Neural cell (in vitro differentiated cells): ENCODE data around the gene NELL2. TPM values are rescaled to one million over a fixed set of nuclear protein-coding genes. Genes with fewer than 3 reads are reported as not detected.

Experiments used
- H2AFZ ChIP-seq: fragments of 200-600, 300-800 bp; sonication (generic), shearing (Covaris generic); 2 replicates; pipeline ENCODE4 v1.6.0; 2014; ENCODE audit warnings: low read depth, mild to moderate bottlenecking, antibody characterized with exemption, low read length, moderate library complexity
- H3F3A ChIP-seq: fragments of 200-600 bp; shearing (Covaris generic); 2 replicates; pipeline ENCODE4 v1.6.1; 2016; ENCODE audit warnings: mild to moderate bottlenecking, moderate library complexity, mixed read lengths, antibody characterized with exemption, low read length; ENCODE audit not compliant: insufficient read depth, poor library complexity, severe bottlenecking
- H3K27ac ChIP-seq: fragments of 200-600, 300-800 bp; sonication (generic), shearing (Covaris generic); 2 replicates; pipeline ENCODE4 v1.5.1; 2014; ENCODE audit warnings: mild to moderate bottlenecking, low read length, moderate library complexity
- H3K27me3 ChIP-seq: fragments of 300-800, 200-600 bp; sonication (generic), shearing (Covaris generic); 2 replicates; pipeline ENCODE4 v1.6.0; 2014; ENCODE audit warnings: mild to moderate bottlenecking, low read depth, low read length, moderate library complexity; ENCODE audit not compliant: insufficient read depth
- H3K36me3 ChIP-seq: fragments of 300-800, 200-600 bp; sonication (generic), shearing (Covaris generic); 2 replicates; pipeline ENCODE4 v1.5.1; 2014; ENCODE audit warnings: mild to moderate bottlenecking, antibody characterized with exemption, low read length, moderate library complexity; ENCODE audit not compliant: insufficient read depth
- H3K4me2 ChIP-seq: fragments of 300-800, 200-600 bp; sonication (generic), shearing (Covaris generic); 2 replicates; pipeline ENCODE4 v1.6.0; 2014; ENCODE audit warnings: mild to moderate bottlenecking, low read length
- H3K4me3 ChIP-seq: fragments of 300-800, 200-600 bp; sonication (generic), shearing (Covaris generic); 2 replicates; pipeline ENCODE4 v1.5.1; 2014; ENCODE audit warnings: mild to moderate bottlenecking, low read length, moderate library complexity
- H3K79me2 ChIP-seq: fragments of 200-600 bp; shearing (Covaris generic); replicated peaks from 2 replicates; pipeline ENCODE4 v1.6.0; 2014; ENCODE audit warnings: mild to moderate bottlenecking, low read length, moderate library complexity; ENCODE audit not compliant: insufficient read depth
- H3K9ac ChIP-seq: fragments of 300-800, 200-600 bp; sonication (generic), shearing (Covaris generic); 2 replicates; pipeline ENCODE4 v1.6.1; 2016; ENCODE audit warnings: mild to moderate bottlenecking, low read length, mixed read lengths
- H3K9me2 ChIP-seq: fragments of 200-600 bp; shearing (Covaris generic); 2 replicates; pipeline ENCODE4 v1.6.1; 2016; ENCODE audit warnings: mild to moderate bottlenecking, low read length, mixed read lengths; ENCODE audit not compliant: insufficient read depth
- H3K9me3 ChIP-seq: fragments of 200-600, 300-800 bp; sonication (generic), shearing (Covaris generic); 2 replicates; pipeline ENCODE4 v1.6.1; 2016; ENCODE audit warnings: mild to moderate bottlenecking, mixed run types, low read length, moderate library complexity, mixed read lengths
- H4K20me1 ChIP-seq: fragments of 200-600 bp; shearing (Covaris generic); 2 replicates; pipeline ENCODE4 v1.6.1; 2016; ENCODE audit warnings: mild to moderate bottlenecking, mixed run types; ENCODE audit not compliant: insufficient read depth
- EP300 ChIP-seq: fragments of 450-650 bp; conservative IDR thresholded peaks from 2 replicates; pipeline ENCODE4 v1.6.1; 2014; ENCODE audit warnings: antibody characterized with exemption, mild to moderate bottlenecking, moderate library complexity; ENCODE audit not compliant: poor library complexity, severe bottlenecking
- EZH2 ChIP-seq: fragments of 200-600, 300-800 bp; shearing (Covaris generic), sonication (generic); IDR thresholded peaks from 2 replicates; pipeline ENCODE4 v1.6.1; 2014; ENCODE audit warnings: antibody characterized with exemption, low read length, borderline replicate concordance, mild to moderate bottlenecking; ENCODE audit not compliant: insufficient read depth, poor library complexity, severe bottlenecking
- MXI1 ChIP-seq: fragments of 450-650 bp; conservative IDR thresholded peaks from 2 replicates; pipeline ENCODE4 v1.6.1; 2014; ENCODE audit warnings: antibody characterized with exemption, mild to moderate bottlenecking; ENCODE audit not compliant: poor library complexity, severe bottlenecking
- POLR2AphosphoS5 ChIP-seq: IDR thresholded peaks from 2 replicates; pipeline ENCODE4 v1.6.1; 2012
- RAD21 ChIP-seq: fragments of 450-650 bp; conservative IDR thresholded peaks from 2 replicates; pipeline ENCODE4 v1.6.1; 2014; ENCODE audit warnings: antibody characterized with exemption, mild to moderate bottlenecking, moderate library complexity
- REST ChIP-seq: IDR thresholded peaks from 2 replicates; pipeline ENCODE4 v1.6.1; 2012; ENCODE audit warnings: borderline replicate concordance
- SMC3 ChIP-seq: fragments of 450-650 bp; conservative IDR thresholded peaks from 2 replicates; pipeline ENCODE4 v1.6.1; 2014; ENCODE audit warnings: antibody characterized with exemption, mild to moderate bottlenecking, moderate library complexity; ENCODE audit not compliant: poor library complexity
- TAF1 ChIP-seq: IDR thresholded peaks from 2 replicates; pipeline ENCODE4 v1.6.1; 2012; ENCODE audit warnings: low read depth
- polyA plus RNA-seq: library from polyadenylated mRNA; depleted of rRNA; stranded (reverse); fragments of >200 nt; gene quantifications from 2 replicates; pipeline ENCODE4 v1.2.3, GENCODE V29; 2014
- TF ChIP-seq, protein P1 (sequence below): fragments of 450-650 bp; IDR thresholded peaks from 2 replicates; pipeline ENCODE4 v1.5.1; 2014; ENCODE audit warnings: antibody characterized with exemption, mild to moderate bottlenecking, moderate library complexity; ENCODE audit not compliant: poor library complexity, severe bottlenecking

The NELL2 gene
- polyA plus RNA-seq, 1 donor from 2014 or later, result 41.8 TPM

DNA sequence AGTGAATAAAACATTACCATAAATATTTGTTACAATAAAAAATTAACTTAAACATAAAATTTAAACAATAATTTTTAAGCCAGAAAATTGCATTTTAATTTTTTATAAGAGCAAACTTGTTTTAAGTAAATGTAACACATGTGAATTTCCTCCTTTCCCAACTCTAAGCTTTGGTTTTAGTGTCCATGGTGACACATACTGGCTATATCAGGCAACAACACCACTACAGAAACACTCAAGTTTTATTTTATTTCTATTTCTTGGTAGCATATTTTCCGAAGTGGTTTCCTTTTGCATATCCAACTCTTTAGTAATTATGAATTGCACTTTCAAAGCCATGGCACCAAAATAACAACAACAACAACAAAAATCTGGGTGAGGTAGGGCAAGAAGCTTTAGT, 2.2 kb downstream of the NELL2 start:
- no peaks in the 10 kb centered on the region for H3K36me3 ChIP-seq
- TF ChIP-seq SMC3 (peak; percentile 80), REST (no peak), RAD21 (peak; percentile 81), EP300 (no peak), EZH2 (no peak), MXI1 (no peak)
- TF ChIP-seq, protein P1, sequence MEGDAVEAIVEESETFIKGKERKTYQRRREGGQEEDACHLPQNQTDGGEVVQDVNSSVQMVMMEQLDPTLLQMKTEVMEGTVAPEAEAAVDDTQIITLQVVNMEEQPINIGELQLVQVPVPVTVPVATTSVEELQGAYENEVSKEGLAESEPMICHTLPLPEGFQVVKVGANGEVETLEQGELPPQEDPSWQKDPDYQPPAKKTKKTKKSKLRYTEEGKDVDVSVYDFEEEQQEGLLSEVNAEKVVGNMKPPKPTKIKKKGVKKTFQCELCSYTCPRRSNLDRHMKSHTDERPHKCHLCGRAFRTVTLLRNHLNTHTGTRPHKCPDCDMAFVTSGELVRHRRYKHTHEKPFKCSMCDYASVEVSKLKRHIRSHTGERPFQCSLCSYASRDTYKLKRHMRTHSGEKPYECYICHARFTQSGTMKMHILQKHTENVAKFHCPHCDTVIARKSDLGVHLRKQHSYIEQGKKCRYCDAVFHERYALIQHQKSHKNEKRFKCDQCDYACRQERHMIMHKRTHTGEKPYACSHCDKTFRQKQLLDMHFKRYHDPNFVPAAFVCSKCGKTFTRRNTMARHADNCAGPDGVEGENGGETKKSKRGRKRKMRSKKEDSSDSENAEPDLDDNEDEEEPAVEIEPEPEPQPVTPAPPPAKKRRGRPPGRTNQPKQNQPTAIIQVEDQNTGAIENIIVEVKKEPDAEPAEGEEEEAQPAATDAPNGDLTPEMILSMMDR, result peak; percentile 79
- no peak overlapping the region for H3K9ac ChIP-seq
- peak overlapping the region; percentile 80 for H3K4me3 ChIP-seq
- H3K79me2 ChIP-seq, result peaks cover 32% of the 10 kb centered on the region
- peaks cover 3% of the 10 kb centered on the region for H3K9me3 ChIP-seq
- no peaks in the 10 kb centered on the region for H3K9me2 ChIP-seq
- H4K20me1 ChIP-seq, result no peaks in the 10 kb centered on the region
- no peak overlapping the region for H3K27ac ChIP-seq
- H3K27me3 ChIP-seq, result peaks cover 18% of the 10 kb centered on the region
- H3K4me2 ChIP-seq, result peak overlapping the region; percentile 13
- H3F3A ChIP-seq, result peaks cover 4% of the 10 kb centered on the region
- no peak overlapping the region for H2AFZ ChIP-seq

- Histone ChIP-seq H3K9me3 (peaks cover 3% of the 10 kb centered on the region), H3K4me3 (no peak overlapping the region), H2AFZ (no peak overlapping the region), H3F3A (no peaks in the 10 kb centered on the region), H3K79me2 (peaks cover 39% of the 10 kb centered on the region), H4K20me1 (no peaks in the 10 kb centered on the region), H3K9ac (no peak overlapping the region), H3K36me3 (no peaks in the 10 kb centered on the region), H3K27me3 (peaks cover 2% of the 10 kb centered on the region), H3K4me2 (no peak overlapping the region), H3K9me2 (no peaks in the 10 kb centered on the region), H3K27ac (no peak overlapping the region)
- TF ChIP-seq, protein P1, result no peak
- no peak for TF ChIP-seq REST
- no peak for TF ChIP-seq MXI1
- no peak for TF ChIP-seq SMC3
- TF ChIP-seq EP300, result no peak
- TF ChIP-seq POLR2AphosphoS5, result no peak
- no peak for TF ChIP-seq EZH2
- TF ChIP-seq TAF1, result no peak
- no peak for TF ChIP-seq RAD21
These were observed 6.6 kb downstream of the NELL2 start for GRCh38 chr12:44869503-44869902.
